Measurements from ENCODE around the gene APBA1. TPM values are rescaled to one million over a fixed set of nuclear protein-coding genes. Genes with fewer than 3 reads are reported as not detected.

The APBA1 gene
- total and polyA plus RNA-seq, 9 of the 15 experiments (the other 6 are each of a cell fraction or from before 2014, with no cell fraction given): 0.01 to 0.02 TPM; not detected in 7

- TF ChIP-seq ZNF699 (CRISPR knock-in tag; IDR thresholded peaks at IDR 0.05; ENCODE audit: insufficient replicate concordance) (no peak), ETV5 (CRISPR knock-in tag; IDR thresholded peaks at IDR 0.05; ENCODE audit: low read depth) (no peak), BDP1 (IDR thresholded peaks at IDR 0.05; ENCODE audit: insufficient read depth, insufficient read length) (no peak), ARID4B (CRISPR knock-in tag; IDR thresholded peaks at IDR 0.05) (no peak), CREB3L1 (IDR thresholded peaks at IDR 0.05; ENCODE audit: borderline replicate concordance, low read depth) (no peak), RBM14 (IDR thresholded peaks at IDR 0.05; ENCODE audit: borderline replicate concordance, insufficient read depth, low read depth, low read length) (no peak), ZNF23 (CRISPR knock-in tag; IDR thresholded peaks at IDR 0.05) (no peak)
Observed at GRCh38 chr9:69649566-69650250, 22.5 kb downstream of the APBA1 start (continued).
